ENCODE results near the gene ARMH3.
"Not testable (repeated sequence)": the region's sequence is repeated elsewhere in the genome, so short reads cannot be mapped to it uniquely, and the experiment has no call there.

The ARMH3 gene, protein sequence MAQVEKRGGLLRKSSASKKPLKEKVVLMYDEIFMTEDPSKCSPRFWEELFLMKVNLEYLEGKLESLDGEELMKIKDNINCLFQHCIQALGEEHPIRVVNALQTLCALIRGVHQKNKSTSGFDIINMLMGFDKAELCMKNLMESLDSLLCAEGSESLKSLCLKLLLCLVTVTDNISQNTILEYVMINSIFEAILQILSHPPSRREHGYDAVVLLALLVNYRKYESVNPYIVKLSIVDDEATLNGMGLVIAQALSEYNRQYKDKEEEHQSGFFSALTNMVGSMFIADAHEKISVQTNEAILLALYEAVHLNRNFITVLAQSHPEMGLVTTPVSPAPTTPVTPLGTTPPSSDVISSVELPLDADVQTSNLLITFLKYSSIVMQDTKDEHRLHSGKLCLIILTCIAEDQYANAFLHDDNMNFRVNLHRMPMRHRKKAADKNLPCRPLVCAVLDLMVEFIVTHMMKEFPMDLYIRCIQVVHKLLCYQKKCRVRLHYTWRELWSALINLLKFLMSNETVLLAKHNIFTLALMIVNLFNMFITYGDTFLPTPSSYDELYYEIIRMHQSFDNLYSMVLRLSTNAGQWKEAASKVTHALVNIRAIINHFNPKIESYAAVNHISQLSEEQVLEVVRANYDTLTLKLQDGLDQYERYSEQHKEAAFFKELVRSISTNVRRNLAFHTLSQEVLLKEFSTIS

DNA sequence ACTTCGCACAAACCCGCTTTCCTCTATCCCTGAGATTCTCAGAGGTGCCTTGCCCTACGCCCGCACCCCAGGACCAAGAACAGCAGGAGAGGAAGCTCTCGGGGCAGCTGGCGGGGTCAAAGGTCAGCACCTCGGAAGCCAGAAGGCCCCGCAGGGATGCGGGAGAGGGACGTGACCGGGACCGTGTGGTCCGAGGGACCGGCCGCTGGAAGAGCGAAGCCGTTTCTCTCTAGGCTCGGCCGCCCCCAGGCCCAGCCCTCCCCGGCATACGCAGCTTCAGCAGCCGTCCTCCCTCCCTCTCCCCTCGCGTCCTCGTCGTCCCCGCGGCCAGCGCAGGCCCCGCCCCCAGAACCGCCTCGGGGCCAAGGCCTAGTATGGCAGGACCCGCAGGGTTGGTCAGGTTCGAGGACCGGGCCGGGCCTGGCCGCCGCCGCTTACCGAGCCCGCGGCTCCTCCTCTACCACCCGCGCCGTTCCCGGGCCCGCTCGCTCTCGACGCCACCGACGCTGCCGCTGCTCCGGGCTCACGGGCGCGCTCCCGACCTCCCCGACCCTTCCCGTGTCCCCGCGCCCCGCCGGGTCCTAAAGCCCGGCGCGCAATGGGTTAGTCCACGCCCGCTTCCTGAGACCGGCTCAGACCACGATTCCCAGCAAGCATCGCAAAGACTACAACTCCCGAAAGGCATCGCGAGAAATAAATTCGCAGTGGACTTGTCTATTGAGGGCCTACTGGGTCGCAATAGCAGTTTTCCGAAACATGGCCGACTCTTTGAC lies at the start of gene ARMH3:
ARMH3 (minus strand) TSS at position 527 of the 773 bp plus-strand sequence. CDS start 16,059 bp downstream, outside the sequence.
- peak; percentile 98 for DNase-seq (ENCODE audit: low spot score)

DNA sequence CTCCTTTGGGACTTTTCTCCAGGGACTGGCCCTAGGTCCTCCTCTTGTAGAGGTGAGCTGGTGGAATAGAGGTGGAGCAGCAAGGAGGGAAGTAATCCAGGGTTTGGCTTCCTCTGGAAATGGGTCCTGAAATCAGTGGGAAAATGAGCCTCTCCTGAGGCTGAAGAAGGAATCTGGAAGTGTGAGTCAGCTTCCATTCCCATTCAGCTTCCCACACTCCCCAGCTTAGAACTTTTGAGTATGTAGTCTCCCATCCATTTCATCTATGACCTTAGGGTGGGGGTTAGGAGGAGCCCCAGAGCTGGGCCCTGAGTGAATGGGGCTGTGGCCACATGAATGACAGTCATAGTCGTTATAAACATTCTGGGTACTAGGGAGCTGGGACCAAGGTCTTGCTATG lies 46.4 kb upstream of the ARMH3 start:
- DNase-seq (ENCODE audit: low spot score): no peak

DNA sequence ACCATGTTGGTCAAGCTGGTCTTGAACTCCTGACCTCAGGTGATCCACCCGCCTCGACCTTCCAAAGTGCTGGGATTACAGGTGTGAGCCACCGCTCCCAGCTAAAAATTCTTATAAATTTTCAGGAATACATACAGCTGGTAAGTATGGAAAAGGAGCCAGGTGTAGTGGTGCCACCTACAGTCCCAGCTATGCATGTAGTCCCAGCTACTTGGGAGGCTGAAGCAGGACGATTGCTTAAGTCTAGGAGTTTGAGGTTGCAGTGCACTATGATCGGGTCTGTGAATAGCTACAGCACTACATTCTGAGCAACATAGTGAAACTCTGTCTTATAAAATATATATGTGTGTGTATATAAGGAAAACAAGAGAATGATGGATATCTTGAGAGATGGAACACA lies 45.2 kb upstream of the ARMH3 start:
- no peak for DNase-seq (ENCODE audit: low spot score)

DNA sequence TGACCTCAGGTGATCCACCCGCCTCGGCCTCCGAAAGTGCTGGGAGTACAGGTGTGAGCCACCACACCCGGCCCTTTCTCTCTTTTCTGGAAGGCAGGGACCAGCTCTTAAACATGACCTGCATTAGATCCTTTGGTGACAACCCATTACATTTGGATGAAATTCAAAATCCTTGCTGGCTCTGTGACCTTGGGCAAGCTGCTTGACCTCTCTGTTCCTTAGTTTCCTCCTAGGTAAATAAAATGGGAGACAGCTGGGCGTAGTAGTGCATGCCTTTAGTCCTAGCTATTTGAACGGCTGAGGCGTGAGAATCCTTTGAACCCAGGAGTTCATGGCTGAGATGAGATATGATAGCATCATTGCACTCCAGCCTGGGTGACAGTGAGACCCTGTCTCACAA lies 40.5 kb upstream of the ARMH3 start:
- no peak for DNase-seq (ENCODE audit: low spot score)

DNA sequence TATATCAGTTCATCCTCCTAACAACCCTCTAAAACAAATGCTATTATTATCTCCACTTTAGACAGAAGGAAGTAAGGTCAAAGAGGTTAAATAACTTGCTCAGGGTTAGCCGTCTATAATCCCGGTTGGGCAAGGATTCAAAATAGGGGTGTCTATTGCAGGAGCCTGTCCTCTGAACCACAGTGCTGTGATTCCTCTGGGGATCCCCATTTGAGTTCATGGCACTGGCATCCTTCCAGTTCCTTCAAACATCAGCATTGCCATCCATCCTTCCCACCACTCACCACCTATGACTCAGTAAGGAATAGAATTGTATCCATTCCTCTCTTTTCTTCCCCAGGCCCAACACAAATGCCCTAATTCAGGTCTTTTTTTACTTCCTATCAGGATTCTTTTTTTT lies 34.8 kb upstream of the ARMH3 start:
- no peak for DNase-seq (ENCODE audit: low spot score)

DNA sequence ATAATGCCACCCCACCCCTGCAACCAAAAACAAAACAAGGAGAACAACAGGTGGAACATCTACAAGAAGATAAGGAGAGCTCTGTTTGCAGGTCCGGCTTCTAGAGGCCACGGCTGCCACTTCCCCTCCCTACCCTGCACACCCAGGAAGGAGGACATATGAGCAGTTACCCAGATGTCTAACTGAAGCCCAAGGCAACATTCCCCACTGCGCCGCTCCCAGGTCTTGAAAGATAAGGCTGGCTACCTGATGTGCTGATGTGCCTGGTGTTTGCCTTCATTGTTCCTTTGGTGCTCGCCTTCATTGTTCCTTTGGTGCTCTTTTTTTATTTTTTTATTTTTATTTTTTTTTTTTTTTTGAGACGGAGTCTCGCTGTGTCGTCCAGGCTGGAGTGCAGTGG lies 30.2 kb upstream of the ARMH3 start:
- no peak for DNase-seq (ENCODE audit: low spot score)

DNA sequence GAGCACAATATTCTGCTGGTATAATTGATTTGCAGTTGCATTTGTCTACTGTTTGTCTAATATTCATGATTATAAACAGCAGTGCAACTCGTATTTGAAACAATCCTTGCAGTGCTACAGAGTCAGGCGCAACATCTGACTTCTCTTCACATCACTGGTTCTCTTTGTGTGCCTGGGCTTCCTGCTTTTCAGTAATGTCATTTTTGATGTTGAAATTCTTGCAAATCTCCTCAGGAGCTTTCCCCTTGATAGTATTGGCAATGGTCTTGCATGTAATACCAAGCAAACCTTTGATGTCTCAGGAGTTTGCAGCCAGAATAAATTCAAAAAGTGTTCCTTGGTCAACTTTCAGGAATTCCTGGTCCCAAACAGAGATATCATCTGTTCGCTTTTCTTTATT lies 29.4 kb upstream of the ARMH3 start:
- DNase-seq (ENCODE audit: low spot score): no peak

DNA sequence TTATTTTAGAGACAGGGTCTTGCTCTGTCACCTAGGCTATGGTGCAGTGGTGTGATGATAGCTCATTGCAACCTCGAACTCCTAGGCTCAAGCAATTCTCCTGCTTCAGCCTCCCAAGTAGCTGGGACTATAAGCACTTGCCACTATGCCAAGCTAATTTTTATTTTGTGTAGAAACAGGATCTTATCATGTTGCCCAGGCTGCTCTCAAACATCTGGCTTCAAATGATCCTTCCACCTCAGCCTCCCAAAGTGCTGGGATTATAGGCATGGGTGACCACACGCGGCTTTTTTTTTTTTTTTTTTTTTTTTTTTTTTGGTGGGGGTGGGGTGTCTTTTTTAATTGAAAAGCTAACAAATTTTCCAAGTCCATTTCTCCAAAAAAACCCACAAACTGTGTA lies 27.6 kb upstream of the ARMH3 start:
- DNase-seq (ENCODE audit: low spot score): no peak

DNA sequence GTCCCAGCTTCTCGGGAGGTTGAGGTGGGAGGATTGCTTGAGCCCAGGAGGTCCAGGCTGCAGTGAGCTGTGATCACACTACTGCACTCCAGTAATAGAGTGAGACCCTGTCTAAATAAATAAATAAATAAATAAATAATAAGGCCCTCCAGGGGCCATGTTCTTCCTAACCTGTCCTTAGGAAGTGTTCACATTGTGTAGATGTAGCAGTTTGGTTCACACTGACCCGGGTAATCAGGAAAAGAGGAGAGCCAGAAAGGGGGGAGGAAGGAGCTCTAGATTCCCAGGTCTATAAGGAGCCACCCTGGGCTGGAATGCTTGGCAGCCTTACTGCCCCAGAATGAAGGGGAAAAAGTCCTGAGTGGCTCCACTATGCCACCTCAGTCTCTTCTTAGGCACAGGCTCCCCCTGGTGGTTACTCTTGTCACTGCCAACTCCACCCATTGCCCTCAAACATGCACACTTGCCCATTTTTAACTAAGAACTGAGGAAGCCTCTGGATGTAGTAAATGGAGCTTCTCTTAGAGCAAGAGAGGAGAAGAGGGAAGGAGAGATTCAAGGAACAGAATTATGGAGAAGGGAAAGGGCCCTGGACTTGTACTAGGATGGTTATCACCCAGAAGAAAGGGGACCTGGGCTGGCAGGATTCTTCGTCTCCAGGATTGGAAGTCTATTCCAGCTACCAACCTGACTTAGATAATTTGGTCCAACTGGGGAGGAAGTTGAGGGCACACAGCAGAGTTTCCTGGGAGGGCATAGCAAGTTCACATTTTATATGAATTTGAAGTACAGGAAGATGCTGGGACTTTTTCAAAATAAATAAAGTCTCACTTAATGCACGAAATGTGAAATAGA lies 16.9 kb upstream of the ARMH3 start:
- peak; percentile 87 for DNase-seq (ENCODE audit: low spot score)

DNA sequence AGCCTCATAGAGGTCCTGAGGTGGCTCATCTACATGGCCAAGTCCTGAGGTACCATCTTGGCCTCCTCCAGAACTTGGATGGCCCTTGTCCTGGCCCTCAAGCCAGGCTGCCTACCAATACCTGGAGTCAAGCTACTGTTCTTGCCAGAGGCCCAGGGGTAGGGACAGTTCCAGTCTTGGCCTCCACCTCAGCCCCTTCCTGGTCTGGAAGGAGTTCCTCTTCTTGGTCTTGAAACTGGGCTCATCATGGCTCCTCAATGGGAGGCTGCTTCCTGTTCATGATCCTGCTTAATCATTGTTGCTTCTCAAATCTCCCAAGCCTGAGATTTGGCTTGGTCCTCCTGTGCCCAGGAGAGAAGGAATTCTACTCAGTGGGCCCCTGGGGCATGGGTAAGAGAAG lies 13.1 kb upstream of the ARMH3 start:
- DNase-seq (ENCODE audit: low spot score): no peak

DNA sequence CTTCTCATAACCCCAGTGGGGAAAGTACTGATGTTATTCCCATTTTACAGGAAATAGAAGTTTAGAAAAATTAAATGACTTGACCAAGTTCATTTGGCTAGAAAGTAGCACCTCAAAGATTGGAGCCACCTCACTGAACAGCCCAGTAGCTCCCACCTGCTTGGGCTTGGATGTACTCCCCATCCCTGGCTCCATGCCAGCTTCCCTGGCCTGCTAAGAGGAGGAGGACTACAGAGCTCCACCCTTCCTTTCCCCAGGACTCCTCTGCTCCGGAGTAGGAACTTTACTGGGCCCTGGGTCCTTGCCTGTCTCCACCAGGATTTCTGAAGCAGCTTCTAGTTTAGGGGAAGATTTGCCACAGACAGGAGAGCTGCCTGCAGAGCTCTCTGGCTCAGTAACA lies 12.2 kb upstream of the ARMH3 start:
- DNase-seq (ENCODE audit: low spot score): no peak

DNA sequence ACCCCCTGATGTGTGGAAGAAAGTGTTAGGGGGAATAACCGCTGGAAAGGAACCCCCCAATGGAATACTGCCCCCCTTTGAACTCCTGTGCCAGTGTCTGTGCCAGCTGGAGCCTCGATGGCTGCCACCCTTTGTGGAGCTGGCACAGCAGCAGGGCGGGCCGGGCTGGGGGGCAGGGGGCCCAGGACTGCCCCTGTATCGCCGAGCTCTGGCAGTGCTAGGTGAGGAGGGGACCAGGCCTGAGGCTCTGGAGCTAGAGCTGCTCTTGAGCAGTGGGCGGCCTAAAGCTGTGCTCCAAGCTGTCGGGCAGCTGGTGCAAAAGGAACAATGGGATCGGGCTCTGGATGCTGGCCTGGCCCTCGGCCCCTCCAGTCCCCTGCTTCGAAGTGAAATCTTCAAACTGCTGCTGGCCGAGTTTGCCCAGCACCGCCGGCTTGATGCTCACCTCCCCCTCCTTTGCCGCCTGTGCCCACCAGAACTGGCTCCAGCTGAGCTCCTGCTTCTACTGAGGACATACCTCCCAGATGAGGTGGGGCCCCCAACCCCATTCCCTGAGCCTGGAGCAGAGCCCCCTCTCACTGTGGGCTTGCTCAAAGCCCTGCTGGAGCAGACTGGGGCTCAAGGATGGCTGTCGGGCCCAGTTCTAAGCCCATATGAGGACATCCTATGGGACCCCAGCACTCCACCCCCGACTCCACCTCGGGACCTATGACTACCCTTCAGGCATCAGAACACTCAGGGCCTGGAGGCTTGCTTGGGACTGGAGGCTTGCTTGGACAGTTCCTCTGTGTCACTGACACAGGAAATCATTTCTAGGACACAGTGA lies 11.3 kb upstream of the ARMH3 start:
- DNase-seq (ENCODE audit: low spot score): no peak

DNA sequence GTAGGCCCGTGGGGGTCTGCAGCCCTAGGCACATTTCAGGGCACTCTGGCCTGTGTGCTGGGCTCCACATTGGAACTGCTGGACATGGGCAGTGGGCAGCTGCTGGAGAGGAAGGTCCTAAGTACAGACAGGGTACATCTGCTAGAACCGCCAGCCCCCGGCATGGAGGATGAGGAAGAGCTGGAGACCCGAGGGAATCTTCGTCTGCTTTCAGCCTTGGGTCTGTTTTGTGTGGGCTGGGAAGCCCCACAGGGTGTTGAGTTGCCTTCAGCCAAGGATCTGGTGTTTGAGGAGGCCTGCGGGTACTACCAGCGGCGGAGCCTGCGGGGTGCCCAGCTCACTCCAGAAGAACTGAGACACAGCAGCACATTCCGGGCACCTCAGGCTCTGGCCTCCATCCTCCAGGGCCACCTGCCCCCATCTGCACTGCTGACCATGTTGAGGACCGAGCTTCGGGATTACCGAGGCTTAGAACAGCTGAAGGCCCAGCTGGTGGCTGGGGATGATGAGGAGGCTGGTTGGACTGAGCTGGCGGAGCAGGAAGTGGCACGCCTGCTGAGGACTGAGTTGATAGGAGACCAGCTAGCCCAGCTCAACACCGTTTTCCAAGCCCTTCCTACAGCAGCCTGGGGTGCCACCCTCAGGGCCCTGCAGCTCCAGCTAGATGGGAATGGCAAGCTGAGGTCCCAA lies 10.6 kb upstream of the ARMH3 start:
- DNase-seq (ENCODE audit: low spot score): no peak

DNA sequence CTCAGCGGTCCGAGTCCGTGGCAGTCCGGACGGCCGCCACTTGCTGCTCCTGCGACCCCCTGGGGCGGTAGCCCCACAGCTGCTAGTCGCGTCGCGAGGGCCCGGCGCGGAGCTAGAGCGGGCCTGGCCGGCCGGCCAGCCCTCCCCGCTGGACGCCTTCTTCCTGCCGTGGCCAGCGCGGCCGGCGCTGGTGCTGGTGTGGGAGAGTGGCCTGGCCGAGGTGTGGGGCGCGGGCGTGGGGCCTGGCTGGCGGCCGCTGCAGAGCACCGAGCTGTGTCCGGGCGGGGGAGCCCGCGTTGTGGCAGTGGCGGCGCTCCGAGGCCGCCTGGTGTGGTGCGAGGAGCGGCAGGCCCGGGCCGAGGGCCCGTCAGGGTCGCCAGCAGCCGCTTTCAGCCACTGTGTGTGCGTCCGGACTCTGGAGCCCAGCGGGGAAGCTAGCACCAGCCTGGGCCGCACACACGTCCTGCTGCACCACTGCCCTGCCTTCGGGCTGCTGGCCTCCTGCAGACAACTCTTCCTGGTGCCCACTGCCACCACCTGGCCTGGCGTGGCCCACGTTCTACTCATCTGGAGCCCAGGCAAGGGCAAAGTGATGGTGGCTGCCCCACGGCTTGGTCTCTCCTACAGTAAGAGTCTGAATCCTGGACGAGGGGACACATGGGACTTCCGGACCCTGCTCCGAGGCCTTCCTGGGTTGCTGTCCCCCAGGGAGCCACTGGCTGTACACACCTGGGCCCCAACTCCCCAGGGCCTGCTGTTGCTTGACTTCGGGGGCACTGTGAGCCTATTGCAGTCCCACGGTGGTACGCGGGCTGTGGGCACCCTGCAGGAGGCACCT lies 9.8 kb upstream of the ARMH3 start:
- peak; percentile 31 for DNase-seq (ENCODE audit: low spot score)

DNA sequence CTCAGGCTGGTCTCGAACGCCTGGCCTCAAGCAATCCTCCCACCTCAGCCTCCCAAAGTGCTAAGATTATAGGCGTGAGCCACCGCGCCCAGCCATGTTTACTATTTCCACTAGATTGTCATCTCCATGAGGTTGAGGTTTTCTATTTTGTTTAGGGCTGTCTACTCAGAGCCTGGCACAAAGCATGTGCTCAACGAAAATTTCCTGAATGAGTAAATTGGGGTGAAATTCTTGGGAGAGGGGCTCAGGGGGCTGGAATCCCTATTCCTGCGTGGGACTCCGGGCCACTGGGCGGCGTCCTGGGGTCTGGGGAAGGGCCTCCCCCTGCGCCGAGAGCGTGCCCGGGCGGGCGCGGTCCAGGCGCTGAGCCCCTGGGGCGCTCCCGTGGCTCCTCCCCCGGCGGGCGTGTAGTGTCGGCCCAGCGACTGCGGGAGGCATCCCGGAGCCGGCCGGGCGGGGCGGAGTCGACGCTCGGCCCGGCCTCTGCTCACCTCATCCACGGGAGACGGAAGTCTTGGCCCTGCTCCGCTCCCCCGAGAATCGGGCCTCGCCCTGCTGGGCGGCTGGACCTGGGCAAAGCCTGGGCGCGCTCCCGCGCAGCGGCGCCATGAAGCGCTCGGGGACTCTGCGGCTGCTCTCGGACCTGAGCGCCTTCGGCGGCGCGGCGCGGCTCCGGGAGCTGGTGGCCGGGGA lies 9.0 kb upstream of the ARMH3 start, which contains the start of gene HPS6:
HPS6 (plus strand) TSS at position 482 of the 693 bp plus-strand sequence; CDS start at position 608, 126 bp downstream.
- DNase-seq (ENCODE audit: low spot score): peak; percentile 93

DNA sequence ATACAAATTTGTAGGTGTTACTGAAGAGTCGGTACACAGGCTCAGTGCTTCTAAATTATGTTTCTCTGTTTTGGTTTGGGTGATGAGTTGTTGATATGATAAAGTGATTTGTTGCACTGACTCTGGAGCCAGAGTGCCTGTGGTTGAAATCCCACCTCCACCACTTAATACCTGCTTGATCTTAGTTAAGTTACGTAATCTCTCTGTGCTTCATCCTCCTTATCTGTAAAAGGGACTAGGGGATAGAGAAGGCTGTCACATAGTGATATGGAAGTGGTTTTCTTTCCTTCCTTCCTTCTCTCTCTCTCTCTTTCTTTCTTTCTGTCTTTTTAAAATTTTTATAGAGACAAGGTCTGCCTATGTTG lies 8.5 kb upstream of the ARMH3 start:
- DNase-seq (ENCODE audit: low spot score): no peak

DNA sequence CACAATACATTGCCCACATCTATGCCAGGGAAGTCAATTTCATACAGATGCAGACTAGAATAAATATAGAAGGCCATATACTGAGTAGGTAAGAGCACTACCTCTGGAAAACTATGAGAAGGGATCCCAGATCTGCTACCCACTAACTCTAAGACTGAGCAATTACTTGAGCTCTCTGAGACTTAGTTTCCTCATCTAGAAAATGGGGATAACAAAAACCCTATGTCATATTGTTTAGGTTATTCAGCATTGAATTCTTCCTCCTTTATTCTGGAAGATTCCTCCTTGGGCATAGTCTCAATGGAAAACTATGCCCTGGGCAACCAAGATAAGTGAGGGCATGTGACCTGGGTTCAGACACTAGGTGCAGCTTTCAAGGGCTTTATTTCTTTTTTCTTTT lies 4.0 kb upstream of the ARMH3 start:
- DNase-seq (ENCODE audit: low spot score): no peak

DNA sequence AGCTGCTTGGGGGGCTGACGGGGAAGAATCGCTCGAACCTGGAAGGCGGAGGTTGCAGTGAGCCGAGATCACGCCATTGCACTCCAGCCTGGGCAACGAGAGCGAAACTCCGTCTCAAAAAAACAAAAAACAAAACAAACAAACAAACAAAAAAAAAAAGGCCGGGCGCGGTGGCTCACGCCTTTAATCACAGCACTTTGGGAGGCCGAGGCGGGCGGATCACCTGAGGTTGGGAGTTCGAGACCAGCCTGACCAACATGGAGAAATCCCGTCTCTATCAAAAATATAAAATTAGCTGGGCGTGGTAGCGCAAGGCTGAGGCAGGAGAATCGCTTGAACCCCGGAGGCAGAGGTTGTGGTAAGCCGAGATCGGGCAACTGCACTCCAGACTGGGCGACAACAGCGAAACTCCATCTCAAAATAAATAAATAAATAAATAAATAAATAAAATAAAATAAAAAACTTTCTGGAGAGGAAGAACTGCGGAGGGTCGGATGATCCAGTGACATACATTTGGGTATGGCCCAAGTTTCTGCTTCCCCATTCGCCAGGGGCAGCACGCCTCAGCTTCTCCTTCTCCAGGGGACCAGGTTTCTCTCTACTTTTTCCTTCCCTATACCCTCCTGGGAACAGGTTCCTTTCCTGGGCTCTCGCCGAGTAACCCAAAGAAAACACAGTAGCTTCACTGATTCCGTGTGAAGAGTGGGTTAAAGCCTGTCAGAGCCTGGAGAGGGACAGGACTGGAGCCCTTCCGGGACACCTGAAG lies 909 bp downstream of the ARMH3 start:
- not testable (repeated sequence) for DNase-seq (ENCODE audit: low spot score)
